Adipocyte (in vitro differentiated cells): ENCODE measurements around the gene CERKL.

Source experiments
- DNase-seq: peaks from one replicate; pipeline ENCODE4 v3.0.0-alpha.2; 2015; ENCODE audit warnings: low read depth
- H3K27me3 ChIP-seq: replicated peaks from 2 replicates; pipeline ENCODE4 v1.7.0; 2013; ENCODE audit warnings: mild to moderate bottlenecking, low read length, moderate library complexity; ENCODE audit not compliant: control insufficient read depth, insufficient read depth
- H3K36me3 ChIP-seq: 2 replicates; pipeline ENCODE4 v1.7.0; 2013; ENCODE audit warnings: low read length, mild to moderate bottlenecking, moderate library complexity; ENCODE audit not compliant: control insufficient read depth, insufficient read depth, severe bottlenecking
- H3K4me1 ChIP-seq: 2 replicates; pipeline ENCODE4 v1.7.0; 2013; ENCODE audit warnings: mild to moderate bottlenecking, low read length, moderate library complexity; ENCODE audit not compliant: control insufficient read depth, insufficient read depth
- H3K4me3 ChIP-seq: 2 replicates; pipeline ENCODE4 v1.7.0; 2013; ENCODE audit warnings: mild to moderate bottlenecking, low read length, moderate library complexity
- H3K9ac ChIP-seq: 2 replicates; pipeline ENCODE4 v1.7.0; 2013; ENCODE audit warnings: mild to moderate bottlenecking, low read length, moderate library complexity
- H3K9me3 ChIP-seq: 2 replicates; pipeline ENCODE4 v1.7.0; 2013; ENCODE audit warnings: mild to moderate bottlenecking, low read length, moderate library complexity; ENCODE audit not compliant: control insufficient read depth

CERKL gene

DNA sequence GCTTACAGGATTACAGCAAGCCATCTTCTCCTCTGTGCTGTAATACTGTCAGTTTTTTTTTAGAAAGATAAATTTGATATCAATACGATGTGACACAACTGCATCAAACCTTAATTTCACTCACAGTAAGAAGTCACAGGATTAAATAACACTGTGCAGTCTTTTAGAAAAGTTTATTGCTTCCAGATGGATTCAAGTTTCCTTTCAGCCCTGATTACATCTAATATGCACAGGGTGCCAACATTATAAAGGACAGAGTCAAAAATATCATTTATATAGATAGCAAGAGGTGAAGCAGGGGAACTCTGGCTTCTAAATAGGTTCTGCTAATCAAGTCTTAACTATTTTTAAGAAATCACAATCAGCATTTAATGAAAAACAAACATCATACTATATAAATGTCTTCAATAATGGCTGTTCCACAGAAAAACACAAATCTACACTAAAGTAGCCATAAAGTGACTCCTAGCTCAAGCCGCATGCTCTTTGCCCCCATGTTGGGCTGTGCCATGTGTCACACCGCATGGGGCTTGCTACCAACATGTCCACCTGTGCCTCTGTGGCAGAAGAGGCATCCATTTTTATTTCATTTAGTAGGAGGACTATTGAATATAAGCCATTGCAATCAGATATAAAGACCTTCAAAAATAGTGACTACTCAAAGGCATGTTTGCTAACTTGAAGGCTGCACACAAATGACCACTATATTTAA is 35.0 kb downstream of the CERKL start:
- no peak overlapping the region for H3K4me3 ChIP-seq
- DNase-seq = peak; percentile 23
- no peaks in the 10 kb centered on the region for H3K36me3 ChIP-seq
- H3K9me3 ChIP-seq = no peaks in the 10 kb centered on the region
- no peak overlapping the region for H3K9ac ChIP-seq
- H3K4me1 ChIP-seq = no peaks in the 10 kb centered on the region
- H3K27me3 ChIP-seq = no peaks in the 10 kb centered on the region

DNA sequence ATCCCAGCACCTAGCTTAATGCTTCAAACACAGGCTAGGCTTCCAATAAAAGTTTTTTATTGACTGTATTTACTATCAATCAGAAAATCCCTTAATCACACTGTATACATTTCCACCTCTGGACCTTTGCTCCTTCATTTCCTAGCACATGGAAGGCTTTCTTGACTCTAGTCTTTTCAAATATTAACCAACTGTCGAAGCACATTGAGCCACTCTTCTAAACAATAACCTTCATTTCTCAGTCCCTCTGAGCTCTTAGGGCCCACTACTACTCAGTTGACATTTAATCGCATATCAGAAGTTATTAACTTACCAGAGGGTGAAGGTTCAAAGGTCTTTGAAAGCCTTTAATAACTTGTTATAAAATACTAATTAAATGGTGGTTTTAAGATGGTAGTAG is 37.4 kb downstream of the CERKL start:
- no peaks in the 10 kb centered on the region for H3K36me3 ChIP-seq

DNA sequence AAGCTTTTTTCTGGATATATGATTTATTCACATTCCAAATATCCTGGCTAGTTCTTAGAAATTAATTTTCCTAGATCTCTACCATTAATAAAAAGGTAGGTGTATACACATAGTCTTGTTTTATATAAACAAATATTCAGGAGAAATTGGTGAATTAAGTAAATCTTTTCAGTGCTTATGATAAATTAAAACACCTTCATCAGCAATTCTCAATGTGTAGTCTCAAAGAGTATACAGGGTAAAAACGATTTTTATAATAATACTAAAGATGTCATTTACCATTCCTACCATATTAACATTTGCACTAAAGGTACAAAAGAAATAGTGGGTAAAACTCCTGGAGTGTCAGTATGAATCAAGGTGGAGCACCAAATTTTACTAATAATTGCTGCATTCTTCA is 40.2 kb downstream of the CERKL start:
- DNase-seq = no peak

More for the DNA sequence above, 37.4 kb downstream of the CERKL start:
- H3K9ac ChIP-seq = no peak overlapping the region
- H3K9me3 ChIP-seq = no peaks in the 10 kb centered on the region
- H3K4me1 ChIP-seq = no peaks in the 10 kb centered on the region
- no peak for DNase-seq
- no peak overlapping the region for H3K4me3 ChIP-seq
- no peaks in the 10 kb centered on the region for H3K27me3 ChIP-seq

DNA sequence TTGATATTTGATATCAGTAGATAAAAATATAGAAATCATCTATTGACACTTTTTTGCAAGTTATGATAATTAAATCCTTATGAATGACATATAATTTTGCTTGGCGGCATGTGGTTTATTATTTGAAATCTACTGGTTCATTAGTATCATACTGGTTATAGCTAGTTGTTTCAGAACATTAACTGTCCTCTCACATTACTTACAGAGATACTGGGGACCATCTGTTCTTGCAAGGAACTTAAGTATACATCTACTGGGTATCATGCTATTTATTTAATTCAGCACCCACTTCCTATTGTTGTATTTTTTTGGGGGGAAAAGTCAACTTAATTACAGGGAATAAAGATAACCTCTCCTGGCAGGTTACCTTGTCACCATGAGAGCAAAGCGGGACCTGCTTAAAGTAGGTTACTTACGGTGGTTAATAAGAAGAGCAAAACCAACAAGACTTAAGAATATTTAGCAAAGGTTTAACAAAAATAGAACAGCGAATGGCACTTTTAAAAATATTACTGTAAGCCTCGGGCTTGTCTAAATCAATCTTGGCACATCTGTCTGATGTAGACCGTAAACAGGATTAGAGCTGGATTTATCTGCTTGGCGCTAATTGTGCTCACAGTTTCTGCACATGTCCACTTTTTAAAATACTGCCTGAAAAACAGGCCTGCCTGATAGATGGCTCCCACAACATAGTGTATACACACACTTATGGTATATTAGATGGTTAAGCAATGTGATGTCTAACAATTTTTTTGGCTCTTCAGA is 41.8 kb downstream of the CERKL start:
- no peaks in the 10 kb centered on the region for H3K4me1 ChIP-seq
- DNase-seq = no peak
- H3K27me3 ChIP-seq = no peaks in the 10 kb centered on the region
- H3K36me3 ChIP-seq = no peaks in the 10 kb centered on the region
- no peak overlapping the region for H3K4me3 ChIP-seq
- H3K9ac ChIP-seq = no peak overlapping the region
- no peaks in the 10 kb centered on the region for H3K9me3 ChIP-seq

More for the DNA sequence above, 40.2 kb downstream of the CERKL start:
- no peaks in the 10 kb centered on the region for H3K36me3 ChIP-seq
- no peak overlapping the region for H3K9ac ChIP-seq
- H3K27me3 ChIP-seq = no peaks in the 10 kb centered on the region
- H3K4me1 ChIP-seq = no peaks in the 10 kb centered on the region
- no peaks in the 10 kb centered on the region for H3K9me3 ChIP-seq
- H3K4me3 ChIP-seq = no peak overlapping the region

DNA sequence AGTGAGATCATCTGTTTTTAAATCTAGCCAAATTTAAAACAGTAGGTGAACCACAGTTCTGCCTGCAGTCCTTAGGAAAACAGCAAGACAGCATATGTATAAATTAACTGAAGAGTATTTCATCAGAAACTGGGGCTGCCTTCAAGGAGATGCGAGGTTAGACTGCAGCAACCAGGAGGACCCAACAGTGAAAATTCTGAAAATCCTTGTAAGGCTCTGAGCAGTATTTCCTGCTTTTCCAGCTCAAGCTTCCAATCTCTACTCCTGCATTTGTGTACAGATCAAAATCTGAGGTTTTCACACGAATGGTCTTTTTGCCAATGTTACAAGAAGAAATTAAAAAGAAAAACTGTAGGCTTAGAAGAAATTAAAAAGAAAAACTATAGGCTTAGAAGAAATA is 43.7 kb downstream of the CERKL start:
- Histone ChIP-seq H3K9me3 (no peaks in the 10 kb centered on the region), H3K4me3 (no peak overlapping the region)
- peak; percentile 14 for DNase-seq

DNA sequence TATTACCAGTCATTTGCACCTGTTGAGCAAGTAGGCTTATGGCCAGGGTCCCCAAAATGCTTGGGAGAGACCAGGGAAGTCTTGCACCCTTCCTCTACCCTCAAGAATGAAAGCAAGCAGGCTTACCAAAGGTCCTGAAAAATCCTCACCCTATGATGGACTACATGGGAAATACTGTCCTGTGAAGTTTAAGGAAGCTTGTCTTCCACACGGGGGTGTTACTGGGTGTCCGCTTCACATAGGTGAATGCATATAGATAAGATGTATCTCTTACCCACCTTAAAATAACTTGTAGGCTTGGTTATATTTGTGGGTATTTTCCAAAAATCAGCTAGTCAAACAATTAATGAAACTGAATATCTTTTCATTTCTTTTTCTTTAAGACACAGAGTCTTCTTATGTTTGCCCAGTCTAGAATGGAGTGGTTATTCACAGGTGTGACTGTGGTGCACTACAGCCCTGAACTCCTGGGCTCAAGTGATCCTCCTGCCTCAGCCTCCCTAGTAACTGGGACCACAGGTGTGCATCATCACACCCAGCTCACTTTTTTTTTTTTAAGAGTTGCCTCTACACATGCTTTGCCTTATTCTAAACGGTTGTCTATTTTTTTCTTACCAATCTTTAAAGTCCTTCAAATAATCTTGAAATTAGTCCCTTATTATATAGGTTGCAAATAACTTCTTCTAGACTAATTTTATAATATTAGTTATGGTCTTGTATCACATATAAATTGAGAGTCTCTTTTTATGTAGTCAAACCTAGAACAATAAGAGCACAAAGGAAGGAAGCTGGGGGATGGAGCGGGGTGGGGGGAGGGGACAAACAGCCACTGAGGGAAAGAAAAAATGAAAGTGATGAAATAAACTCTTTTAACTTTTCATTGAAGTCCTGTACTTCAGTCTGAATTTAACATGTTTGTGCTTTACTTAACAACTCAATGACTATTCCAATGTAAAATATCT is 49.0 kb downstream of the CERKL start:
- Histone ChIP-seq H3K9ac (no peak overlapping the region), H3K4me1 (no peaks in the 10 kb centered on the region), H3K4me3 (no peak overlapping the region), H3K27me3 (peaks cover 3% of the 10 kb centered on the region), H3K36me3 (no peaks in the 10 kb centered on the region), H3K9me3 (peaks cover 10% of the 10 kb centered on the region)
- DNase-seq = no peak

More for the DNA sequence above, 43.7 kb downstream of the CERKL start:
- Histone ChIP-seq H3K27me3 (no peaks in the 10 kb centered on the region), H3K36me3 (no peaks in the 10 kb centered on the region), H3K9ac (no peak overlapping the region), H3K4me1 (no peaks in the 10 kb centered on the region)

DNA sequence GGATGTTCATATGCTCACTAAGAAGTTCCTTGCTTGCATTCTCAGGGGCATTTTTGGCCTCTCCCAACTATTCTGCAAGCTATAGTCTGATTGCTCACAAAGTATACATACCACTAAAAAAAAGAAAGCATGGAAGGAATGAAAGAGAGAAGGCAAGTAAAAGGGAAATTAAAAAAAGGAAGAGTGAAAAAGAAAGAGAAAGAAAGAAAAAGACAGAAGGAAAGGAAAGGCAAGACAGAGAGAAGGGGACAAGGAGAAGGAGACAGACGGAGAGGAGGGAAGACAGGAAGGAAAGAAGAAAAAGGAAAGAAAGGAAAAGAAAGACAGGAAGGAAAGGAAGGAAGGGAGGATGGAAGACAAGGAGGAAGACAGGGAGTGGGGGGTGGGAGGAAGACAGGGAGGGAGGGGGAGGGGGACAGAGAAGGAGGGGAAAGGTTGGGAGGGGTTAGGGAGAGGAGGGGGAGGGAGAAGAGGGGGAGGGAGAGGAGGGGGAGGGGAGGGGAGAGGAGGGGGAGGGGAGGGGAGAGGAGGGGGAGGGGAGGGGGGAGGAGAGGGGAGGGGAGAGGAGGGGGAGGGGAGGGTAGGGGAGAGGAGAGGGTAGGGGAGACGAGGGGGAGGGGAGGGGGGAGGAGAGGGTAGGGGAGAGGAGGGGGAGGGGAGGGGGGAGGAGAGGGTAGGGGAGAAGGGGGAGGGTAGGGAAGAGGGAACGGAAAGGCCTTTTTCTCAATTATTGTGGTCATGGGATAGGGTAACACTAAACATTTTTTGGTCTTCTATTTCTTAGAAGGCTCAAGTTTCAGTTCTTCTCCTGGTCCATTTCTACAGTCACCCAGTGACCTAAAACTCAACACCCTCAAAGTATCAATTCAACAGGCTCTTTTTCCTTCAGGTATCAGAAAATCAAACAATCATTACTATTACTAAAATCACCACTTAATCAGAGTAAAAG is 50.7 kb downstream of the CERKL start:
- no peak overlapping the region for H3K4me3 ChIP-seq
- H3K27me3 ChIP-seq = peaks cover 3% of the 10 kb centered on the region
- H3K36me3 ChIP-seq = no peaks in the 10 kb centered on the region
- H3K9ac ChIP-seq = no peak overlapping the region
- no peaks in the 10 kb centered on the region for H3K4me1 ChIP-seq
- DNase-seq = no peak
- peaks cover 10% of the 10 kb centered on the region for H3K9me3 ChIP-seq

DNA sequence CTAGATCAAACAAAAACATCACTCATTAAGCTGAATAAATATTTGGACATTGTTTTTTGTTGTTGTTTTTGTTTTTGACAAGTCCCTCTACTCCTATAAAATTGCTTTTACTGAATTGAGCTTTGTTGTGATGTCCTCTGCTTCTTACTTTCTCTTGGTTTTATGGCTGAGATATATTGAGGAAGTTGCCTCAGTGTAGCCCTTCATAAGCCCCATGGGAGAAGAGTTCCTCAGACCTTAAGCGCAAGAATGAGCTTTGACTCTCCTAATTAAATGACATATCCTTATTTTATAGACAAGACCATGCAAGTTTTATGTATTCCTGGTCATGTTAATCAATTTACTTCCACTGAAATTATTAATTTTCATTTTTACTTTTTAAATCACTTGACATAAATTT is 54.9 kb downstream of the CERKL start:
- no peak for DNase-seq
- no peaks in the 10 kb centered on the region for H3K4me1 ChIP-seq
- H3K9me3 ChIP-seq = peaks cover 10% of the 10 kb centered on the region
- no peak overlapping the region for H3K9ac ChIP-seq
- no peaks in the 10 kb centered on the region for H3K36me3 ChIP-seq
- H3K27me3 ChIP-seq = peaks cover under 1% of the 10 kb centered on the region
- no peak overlapping the region for H3K4me3 ChIP-seq

DNA sequence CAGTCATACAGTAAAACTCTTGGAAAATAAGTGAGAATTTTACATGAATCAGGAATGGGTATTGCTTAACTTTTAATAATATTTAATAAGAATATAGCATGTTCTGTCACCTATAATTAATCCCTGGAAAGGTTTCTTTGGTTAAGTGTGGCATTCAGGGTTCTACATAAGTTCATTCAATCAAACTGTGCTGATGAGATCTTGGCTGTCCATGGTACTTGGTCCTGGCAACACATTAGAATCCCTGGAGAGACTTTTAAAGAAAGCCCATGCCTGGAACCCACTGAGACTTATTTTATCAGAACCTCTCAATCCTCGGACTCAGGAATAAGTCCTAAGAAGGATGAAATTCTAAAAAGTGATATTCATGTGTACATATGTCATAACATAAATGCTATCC is 60.3 kb downstream of the CERKL start:
- Histone ChIP-seq H3K27me3 (no peaks in the 10 kb centered on the region), H3K4me3 (no peak overlapping the region), H3K36me3 (no peaks in the 10 kb centered on the region), H3K9ac (no peak overlapping the region), H3K4me1 (no peaks in the 10 kb centered on the region), H3K9me3 (no peaks in the 10 kb centered on the region)
- no peak for DNase-seq

DNA sequence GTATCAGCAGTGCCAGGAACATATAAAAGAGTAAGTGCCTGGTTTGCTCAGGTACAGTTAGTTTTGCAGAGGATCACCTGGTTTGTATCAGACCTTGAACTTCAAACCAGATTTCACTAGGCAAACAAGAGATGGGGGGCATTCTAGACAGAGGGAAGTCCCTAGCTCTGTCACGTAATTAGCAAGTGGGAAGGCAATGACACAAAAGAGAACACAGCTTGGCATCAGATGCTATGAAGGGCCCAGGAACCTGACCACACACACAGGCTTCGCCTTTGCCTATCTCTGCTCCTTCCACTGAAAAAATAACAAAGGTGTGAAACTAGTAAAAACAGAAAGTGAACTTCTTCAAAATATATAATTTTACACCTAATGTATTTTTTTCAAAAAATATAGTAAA is 62.6 kb downstream of the CERKL start:
- no peaks in the 10 kb centered on the region for H3K36me3 ChIP-seq
- no peaks in the 10 kb centered on the region for H3K27me3 ChIP-seq
- H3K4me1 ChIP-seq = no peaks in the 10 kb centered on the region
- H3K9me3 ChIP-seq = no peaks in the 10 kb centered on the region
- no peak overlapping the region for H3K9ac ChIP-seq
- DNase-seq = no peak
- no peak overlapping the region for H3K4me3 ChIP-seq
